Natural killer cell (primary cell): Measurements from ENCODE around the gene LHX3. TPM values are rescaled to one million over a fixed set of nuclear protein-coding genes. Genes with fewer than 3 reads are reported as not detected.

Source experiments
- ATAC-seq, 3 donors: fragments of 150-1000 bp in 2 of 3; fragments of 200-7000 bp in 1 of 3; cut with Tn5 transposase; 1 replicate in 1 of 3; 2 replicates in 2 of 3; pipeline ENCODE4 v1.10.0; 2021; ENCODE audit warnings: mild to moderate bottlenecking in 2 of 3, moderate library complexity in 2 of 3
- DNase-seq, 2 donors: peaks; one replicate each; pipeline versions ENCODE4 v3.0.0 to v3.0.0-alpha.2; 2013 to 2021; ENCODE audit warnings: mixed read lengths in 1 of 2
- H3K27ac ChIP-seq: one replicate; pipeline ENCODE4 v1.5.1; 2013; ENCODE audit warnings: mild to moderate bottlenecking, low read length
- H3K27me3 ChIP-seq: one replicate; pipeline ENCODE4 v1.6.1; 2013; ENCODE audit warnings: low read length; ENCODE audit not compliant: control insufficient read depth, insufficient read depth
- H3K36me3 ChIP-seq: one replicate; pipeline ENCODE4 v1.6.1; 2013; ENCODE audit warnings: low read length; ENCODE audit not compliant: control insufficient read depth, insufficient read depth
- H3K4me1 ChIP-seq: one replicate; pipeline ENCODE4 v1.6.1; 2013; ENCODE audit warnings: low read length; ENCODE audit not compliant: control insufficient read depth, insufficient read depth
- H3K4me3 ChIP-seq: one replicate; pipeline ENCODE4 v1.5.1; 2013; ENCODE audit warnings: low read length
- H3K9me3 ChIP-seq: one replicate; pipeline ENCODE4 v1.6.1; 2013; ENCODE audit warnings: low read length; ENCODE audit not compliant: control insufficient read depth, insufficient read depth
- H3K27ac Mint-ChIP-seq, 2 donors: one replicate each; pipeline ENCODE4 v1.8.0; 2022; ENCODE audit warnings: mild to moderate bottlenecking in 2 of 2, mixed read lengths in 2 of 2, moderate library complexity in 1 of 2
- H3K27me3 Mint-ChIP-seq, 2 donors: one replicate each; pipeline ENCODE4 v1.8.0; 2022; ENCODE audit warnings: low read depth in 2 of 2, mixed read lengths in 2 of 2
- H3K36me3 Mint-ChIP-seq: one replicate; pipeline ENCODE4 v1.8.0; 2022; ENCODE audit warnings: mixed read lengths
- H3K4me1 Mint-ChIP-seq, 2 donors: one replicate each; pipeline ENCODE4 v1.8.0; 2022; ENCODE audit warnings: mixed read lengths in 2 of 2
- H3K4me3 Mint-ChIP-seq: one replicate; pipeline ENCODE4 v1.8.0; 2022; ENCODE audit warnings: mild to moderate bottlenecking, moderate library complexity, mixed read lengths
- H3K9me3 Mint-ChIP-seq, 2 donors: one replicate each; pipeline ENCODE4 v1.8.0; 2022; ENCODE audit warnings: mixed read lengths in 2 of 2
- WGBS: methylation state at CpG from one replicate; pipeline ENCODE4 v1.1.7; 2013; ENCODE audit warnings: missing lambda C conversion rate; ENCODE audit not compliant: insufficient coverage; 5-methylcytosine and 5-hydroxymethylcytosine counted together
- intact Hi-C: fragments of 100-400 bp; cut with micrococcal nuclease; formaldehyde crosslinking; loops from one replicate; pipeline ENCODE4 v1.14.2; 2022
- total RNA-seq, 4 donors: library from RNA; stranded (reverse); fragments of 120-200 nt in 1 of 4; gene quantifications; one replicate each; pipeline versions ENCODE4 v1.2.3 to v1.2.4, GENCODE V29; 2013 to 2022
- TF ChIP-seq, protein P1 (sequence below): fragments of 200-600 bp; IDR thresholded peaks from one replicate; pipeline ENCODE4 v1.8.0; 2022; ENCODE audit warnings: antibody characterized with exemption

Gene LHX3
- total RNA-seq, 3 donors from 2014 or later (not counting 1 experiment from before 2014, with no cell fraction given), result 0.38 TPM; not detected in 2

DNA sequence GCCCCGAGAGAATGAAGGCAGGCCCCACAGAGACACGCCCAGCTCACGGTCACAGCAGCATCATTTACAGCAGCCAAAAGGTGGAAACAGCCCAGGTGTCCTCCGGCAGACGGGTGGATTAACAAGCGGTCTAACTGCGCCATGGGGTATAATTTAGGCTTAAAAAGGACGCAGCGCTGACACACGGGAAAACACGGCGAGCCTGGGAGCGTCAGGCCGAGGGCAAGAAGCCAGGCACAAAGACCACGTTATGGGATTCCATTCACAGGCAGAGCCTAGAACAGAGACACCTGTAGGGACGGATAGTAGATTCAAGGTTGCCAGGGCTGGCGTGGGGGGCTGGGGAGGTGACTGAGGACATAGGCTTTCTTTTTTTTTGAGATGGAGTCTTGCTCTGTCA lies 49.4 kb downstream of the LHX3 start:
- intact Hi-C loops, result no loop called here
- WGBS, result 91% methylated on average over 17 of the region's 17 CpGs
- Mint-ChIP-seq H3K4me1 (no peaks in the 10 kb centered on the region), H3K27me3 (no peaks in the 10 kb centered on the region), H3K9me3 (no peaks in the 10 kb centered on the region), H3K4me3 (no peak overlapping the region), H3K36me3 (no peaks in the 10 kb centered on the region), H3K27ac (no peak overlapping the region)
- no peak for DNase-seq
- Histone ChIP-seq H3K4me1 (no peaks in the 10 kb centered on the region), H3K27ac (no peak overlapping the region), H3K4me3 (no peak overlapping the region), H3K9me3 (no peaks in the 10 kb centered on the region), H3K27me3 (no peaks in the 10 kb centered on the region), H3K36me3 (no peaks in the 10 kb centered on the region)
- TF ChIP-seq, protein P1, sequence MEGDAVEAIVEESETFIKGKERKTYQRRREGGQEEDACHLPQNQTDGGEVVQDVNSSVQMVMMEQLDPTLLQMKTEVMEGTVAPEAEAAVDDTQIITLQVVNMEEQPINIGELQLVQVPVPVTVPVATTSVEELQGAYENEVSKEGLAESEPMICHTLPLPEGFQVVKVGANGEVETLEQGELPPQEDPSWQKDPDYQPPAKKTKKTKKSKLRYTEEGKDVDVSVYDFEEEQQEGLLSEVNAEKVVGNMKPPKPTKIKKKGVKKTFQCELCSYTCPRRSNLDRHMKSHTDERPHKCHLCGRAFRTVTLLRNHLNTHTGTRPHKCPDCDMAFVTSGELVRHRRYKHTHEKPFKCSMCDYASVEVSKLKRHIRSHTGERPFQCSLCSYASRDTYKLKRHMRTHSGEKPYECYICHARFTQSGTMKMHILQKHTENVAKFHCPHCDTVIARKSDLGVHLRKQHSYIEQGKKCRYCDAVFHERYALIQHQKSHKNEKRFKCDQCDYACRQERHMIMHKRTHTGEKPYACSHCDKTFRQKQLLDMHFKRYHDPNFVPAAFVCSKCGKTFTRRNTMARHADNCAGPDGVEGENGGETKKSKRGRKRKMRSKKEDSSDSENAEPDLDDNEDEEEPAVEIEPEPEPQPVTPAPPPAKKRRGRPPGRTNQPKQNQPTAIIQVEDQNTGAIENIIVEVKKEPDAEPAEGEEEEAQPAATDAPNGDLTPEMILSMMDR, result no peak
- ATAC-seq, result no peak

DNA sequence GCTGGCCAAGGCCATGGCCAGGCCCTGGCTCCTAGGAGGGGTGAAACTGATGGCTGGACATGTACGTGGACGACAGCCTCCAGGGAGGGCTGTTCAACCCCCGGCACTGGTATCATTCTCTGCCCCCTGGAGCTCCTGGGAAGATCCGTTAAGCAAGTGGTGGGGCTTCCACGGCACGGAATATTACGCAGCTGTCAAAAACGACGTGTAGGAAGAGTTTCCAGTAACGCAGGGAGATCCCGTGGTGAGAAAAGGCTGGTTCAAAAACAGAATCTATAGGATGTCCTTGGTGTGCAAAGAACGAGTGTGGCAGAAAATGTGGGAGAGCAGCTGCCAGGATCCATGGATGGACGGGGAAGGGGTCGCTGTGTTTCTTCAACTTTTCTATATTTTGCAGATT lies 50.0 kb downstream of the LHX3 start:
- H3K4me3 ChIP-seq, result no peak overlapping the region
- H3K27ac ChIP-seq, result no peak overlapping the region
- no peaks in the 10 kb centered on the region for H3K27me3 ChIP-seq
- WGBS, result 94% methylated on average over 14 of the region's 14 CpGs
- intact Hi-C loops, result no loop called here
- Mint-ChIP-seq H3K4me3 (no peak overlapping the region), H3K36me3 (no peaks in the 10 kb centered on the region), H3K27ac (no peak overlapping the region), H3K27me3 (no peaks in the 10 kb centered on the region), H3K9me3 (no peaks in the 10 kb centered on the region), H3K4me1 (no peaks in the 10 kb centered on the region)
- ATAC-seq, result no peak
- H3K36me3 ChIP-seq, result no peaks in the 10 kb centered on the region
- no peak for DNase-seq
- H3K9me3 ChIP-seq, result no peaks in the 10 kb centered on the region
- TF ChIP-seq, protein P1, result no peak
- no peaks in the 10 kb centered on the region for H3K4me1 ChIP-seq

DNA sequence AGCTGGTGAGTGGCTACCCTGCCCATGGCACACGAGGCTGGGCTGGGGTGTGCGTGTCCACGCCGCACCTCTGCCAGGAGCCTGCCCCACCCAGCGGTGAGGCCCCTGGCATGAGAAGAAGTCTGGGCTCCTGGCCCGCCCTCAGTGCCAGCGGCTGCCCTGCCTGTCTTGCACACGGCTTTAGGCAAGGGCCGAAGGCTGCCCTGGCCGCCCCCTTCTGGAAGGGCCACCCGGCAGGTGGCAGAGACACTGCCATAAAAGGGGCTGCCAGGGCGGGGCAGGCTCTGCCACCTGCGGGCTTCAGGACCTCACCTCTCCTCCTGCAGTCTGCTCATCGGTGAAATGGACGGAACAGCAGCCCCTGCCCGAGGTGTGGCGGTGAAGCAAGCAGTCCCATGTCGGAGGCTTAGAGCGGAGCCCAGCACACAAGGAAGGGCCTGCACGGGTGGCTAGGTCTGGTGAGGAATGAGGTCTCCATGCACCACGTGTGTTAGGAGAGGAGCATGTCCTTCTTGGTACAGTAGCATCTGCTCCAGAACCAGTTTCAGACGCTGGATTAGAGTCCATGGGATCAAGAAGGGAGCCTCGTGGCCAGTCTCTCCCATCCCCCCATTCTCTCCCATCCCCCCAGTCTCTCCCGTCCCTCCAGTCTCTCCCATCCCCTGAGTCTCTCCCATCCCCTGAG lies 51.4 kb downstream of the LHX3 start:
- Mint-ChIP-seq H3K27me3 (no peaks in the 10 kb centered on the region), H3K4me1 (no peaks in the 10 kb centered on the region), H3K27ac (no peak overlapping the region), H3K4me3 (no peak overlapping the region), H3K9me3 (no peaks in the 10 kb centered on the region), H3K36me3 (no peaks in the 10 kb centered on the region)
- Histone ChIP-seq H3K27ac (no peak overlapping the region), H3K4me3 (no peak overlapping the region), H3K9me3 (no peaks in the 10 kb centered on the region), H3K36me3 (no peaks in the 10 kb centered on the region), H3K4me1 (no peaks in the 10 kb centered on the region), H3K27me3 (no peaks in the 10 kb centered on the region)
- TF ChIP-seq, protein P1, result no peak
- WGBS, result 83% methylated on average over 24 of the region's 24 CpGs
- ATAC-seq (no peak), DNase-seq (no peak)
- intact Hi-C loops, result no loop called here

DNA sequence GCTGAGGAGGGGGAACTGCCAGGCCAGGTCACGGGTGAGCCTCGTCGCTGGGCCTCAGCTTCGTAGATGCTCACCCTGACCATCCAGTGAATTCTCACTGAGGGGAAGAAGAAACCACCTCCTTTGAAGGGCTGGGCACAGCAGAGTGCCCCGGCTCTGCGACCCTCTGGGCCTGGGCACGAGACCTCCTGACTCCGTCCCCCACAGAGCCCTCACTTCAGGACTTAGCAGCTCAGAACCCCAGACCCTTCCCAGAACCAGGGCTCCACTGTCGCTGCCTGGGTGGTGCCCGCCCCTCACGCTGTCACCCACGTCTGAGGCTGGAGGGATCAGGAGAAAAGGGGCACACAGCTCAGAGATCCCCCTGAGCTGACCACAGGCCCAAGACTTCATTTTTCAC lies 52.0 kb downstream of the LHX3 start:
- no peaks in the 10 kb centered on the region for H3K4me1 Mint-ChIP-seq
- TF ChIP-seq, protein P1, result no peak
- no peaks in the 10 kb centered on the region for H3K27me3 ChIP-seq
- no peak overlapping the region for H3K4me3 Mint-ChIP-seq
- ATAC-seq, result no peak
- no peak for DNase-seq
- no peaks in the 10 kb centered on the region for H3K36me3 ChIP-seq
- H3K27me3 Mint-ChIP-seq, result no peaks in the 10 kb centered on the region
- no peak overlapping the region for H3K4me3 ChIP-seq
- H3K9me3 ChIP-seq, result no peaks in the 10 kb centered on the region
- no peaks in the 10 kb centered on the region for H3K36me3 Mint-ChIP-seq
- no peaks in the 10 kb centered on the region for H3K4me1 ChIP-seq
- 91% methylated on average over 12 of the region's 12 CpGs for WGBS
- intact Hi-C loops, result no loop called here
- no peaks in the 10 kb centered on the region for H3K9me3 Mint-ChIP-seq
- H3K27ac ChIP-seq, result no peak overlapping the region
- H3K27ac Mint-ChIP-seq, result peak overlapping the region in 1 of 2 donors; percentile 19
